RWPE1 (cell line): Measurements from ENCODE around the gene XRCC1.
A peak's percentile ranks its signal among the peaks of the same experiment; 100 is the strongest.
"Not testable (repeated sequence)": the region's sequence is repeated elsewhere in the genome, so short reads cannot be mapped to it uniquely, and the experiment has no call there.

Source experiments
- CTCF ChIA-PET: fragments of 350-600 bp; sonication (Branson Sonifier 250); formaldehyde crosslinking; extraction: SDS; loops from one replicate; lab custom pipeline; 2021; lab: Yijun Ruan, JAX
- POLR2A ChIA-PET: fragments of 400-600 bp; formaldehyde crosslinking; extraction: SDS; loops from one replicate; lab custom pipeline; 2020; ENCODE audit warnings: antibody characterized with exemption; ENCODE audit not compliant: low non-redundant PET; lab: Yijun Ruan, JAX
- DNase-seq: peaks from one replicate; pipeline ENCODE4 v3.0.0; 2012; ENCODE audit warnings: low spot score
- H3K27ac ChIP-seq: fragments of 450-650 bp; 2 replicates; pipeline ENCODE4 v1.5.1; 2017
- TF ChIP-seq, protein P1 (sequence below): fragments of 450-650 bp; conservative IDR thresholded peaks from 2 replicates; pipeline ENCODE4 v1.5.1; 2017; ENCODE audit warnings: low read depth, mild to moderate bottlenecking

The XRCC1 gene

DNA sequence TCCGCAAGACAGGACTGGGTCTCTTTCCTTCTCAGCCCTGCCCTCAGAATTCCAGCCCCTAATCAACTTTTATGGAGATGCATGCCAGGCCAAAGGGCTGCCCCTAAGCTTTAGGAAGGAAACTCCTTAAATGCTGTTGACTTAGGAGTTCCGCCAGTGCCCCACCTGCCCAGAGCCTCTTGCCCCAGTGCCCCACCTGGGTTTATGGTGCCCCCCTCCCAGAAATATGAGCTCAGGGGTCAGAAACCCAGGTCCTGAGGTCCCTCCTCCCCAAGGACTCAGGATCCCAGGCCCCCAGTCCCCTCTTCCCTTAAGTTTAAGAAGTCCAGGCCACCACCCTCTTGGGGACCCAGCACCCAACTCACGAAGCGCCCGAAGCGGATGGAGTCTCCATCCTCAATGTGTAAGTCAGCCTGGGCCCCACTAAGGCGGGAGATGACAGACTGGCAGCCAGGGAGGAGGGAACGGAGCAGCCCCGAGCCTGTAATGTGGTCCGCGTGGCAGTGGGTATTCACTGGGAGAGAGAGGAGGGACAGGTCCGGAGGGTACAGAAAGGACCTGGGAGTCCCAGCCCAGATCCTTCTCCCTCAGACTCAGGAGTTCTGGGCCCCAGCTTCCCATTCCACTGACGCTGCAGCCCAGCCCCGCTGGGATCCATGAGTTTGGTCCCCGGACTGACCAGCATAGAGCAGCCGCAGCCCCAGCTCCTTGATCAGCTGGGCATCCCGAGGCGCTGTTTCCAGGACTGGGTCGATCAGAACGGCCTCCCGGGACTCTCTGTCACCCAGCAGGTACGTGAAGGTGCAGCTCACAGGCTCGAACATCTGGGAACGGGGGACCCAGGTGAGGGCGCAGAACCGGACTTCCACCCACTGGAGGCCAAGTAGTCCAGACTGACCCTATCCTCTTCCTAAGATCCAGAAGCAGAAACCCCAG lies 49.2 kb downstream of the XRCC1 start:
- TF ChIP-seq, protein P1, sequence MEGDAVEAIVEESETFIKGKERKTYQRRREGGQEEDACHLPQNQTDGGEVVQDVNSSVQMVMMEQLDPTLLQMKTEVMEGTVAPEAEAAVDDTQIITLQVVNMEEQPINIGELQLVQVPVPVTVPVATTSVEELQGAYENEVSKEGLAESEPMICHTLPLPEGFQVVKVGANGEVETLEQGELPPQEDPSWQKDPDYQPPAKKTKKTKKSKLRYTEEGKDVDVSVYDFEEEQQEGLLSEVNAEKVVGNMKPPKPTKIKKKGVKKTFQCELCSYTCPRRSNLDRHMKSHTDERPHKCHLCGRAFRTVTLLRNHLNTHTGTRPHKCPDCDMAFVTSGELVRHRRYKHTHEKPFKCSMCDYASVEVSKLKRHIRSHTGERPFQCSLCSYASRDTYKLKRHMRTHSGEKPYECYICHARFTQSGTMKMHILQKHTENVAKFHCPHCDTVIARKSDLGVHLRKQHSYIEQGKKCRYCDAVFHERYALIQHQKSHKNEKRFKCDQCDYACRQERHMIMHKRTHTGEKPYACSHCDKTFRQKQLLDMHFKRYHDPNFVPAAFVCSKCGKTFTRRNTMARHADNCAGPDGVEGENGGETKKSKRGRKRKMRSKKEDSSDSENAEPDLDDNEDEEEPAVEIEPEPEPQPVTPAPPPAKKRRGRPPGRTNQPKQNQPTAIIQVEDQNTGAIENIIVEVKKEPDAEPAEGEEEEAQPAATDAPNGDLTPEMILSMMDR, result no peak
- peak overlapping the region; percentile 94 for H3K27ac ChIP-seq
- ChIA-PET POLR2A (interaction anchor here (0.5 to 0.6 kb wide), 2 partner anchors 81 to 1450 kb away, joined by 3 read pairs; partner anchors contain the start of gene ZNF574), CTCF (interaction anchor here (0.6 to 1.3 kb wide), 3 partner anchors 8 to 284 kb away, joined by 6 to 8 read pairs (median 6); no protein-coding TSS in a partner anchor)
- peak; percentile 25 for DNase-seq

DNA sequence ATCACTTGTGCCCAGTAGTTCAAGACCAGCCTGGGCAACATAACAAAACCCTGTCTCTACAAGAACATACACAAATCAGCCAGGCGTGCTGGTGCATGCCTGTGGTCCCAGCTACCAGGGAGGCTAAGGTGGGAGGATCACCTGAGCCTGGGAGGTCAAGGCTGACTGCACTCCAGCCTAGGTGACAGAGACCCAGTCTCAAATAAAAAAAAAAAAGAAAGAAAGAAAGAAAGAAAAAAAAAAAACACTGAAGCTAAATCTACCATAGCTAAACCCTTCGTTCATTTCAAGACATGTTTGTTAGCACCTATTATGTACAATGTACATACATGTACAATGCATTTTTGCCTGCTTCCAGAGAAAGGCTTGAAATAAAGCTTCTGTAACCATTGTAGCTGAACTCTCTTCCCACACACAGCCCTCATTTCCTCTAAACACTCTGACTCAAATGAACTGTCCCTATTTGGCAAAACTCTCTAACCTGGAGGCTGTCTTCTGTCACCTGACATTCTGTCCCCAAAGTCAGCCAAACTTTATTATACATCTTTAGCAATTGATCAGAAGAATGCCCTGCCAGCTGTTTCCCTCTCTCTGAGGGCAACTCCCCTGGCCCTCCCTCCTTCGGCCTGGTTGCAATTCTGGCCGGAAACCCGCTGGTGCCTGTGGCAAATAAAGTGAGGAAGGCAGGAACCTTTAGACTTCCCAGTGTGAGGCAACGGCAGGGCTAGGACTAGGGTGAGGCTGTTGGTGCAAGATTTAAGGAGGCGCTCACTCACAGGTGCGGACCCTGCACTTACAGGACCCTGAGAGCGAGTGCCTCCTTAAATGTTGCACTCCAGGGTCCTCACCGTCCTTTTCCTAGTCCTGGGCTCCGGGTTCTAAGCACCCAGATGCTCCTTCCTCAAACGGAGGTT lies 50.1 kb downstream of the XRCC1 start:
- DNase-seq, result peak; percentile 79
- POLR2A ChIA-PET, result interaction anchor here (0.6 to 0.7 kb wide), 4 partner anchors 21 to 1275 kb away, joined by 3 to 4 read pairs (median 3); no protein-coding TSS in a partner anchor
- peak overlapping the region; percentile 94 for H3K27ac ChIP-seq
- CTCF ChIA-PET, result interaction anchor here (0.6 to 1.3 kb wide), 3 partner anchors 21 to 285 kb away, joined by 3 to 6 read pairs (median 6); no protein-coding TSS in a partner anchor
- TF ChIP-seq, protein P1, result no peak

DNA sequence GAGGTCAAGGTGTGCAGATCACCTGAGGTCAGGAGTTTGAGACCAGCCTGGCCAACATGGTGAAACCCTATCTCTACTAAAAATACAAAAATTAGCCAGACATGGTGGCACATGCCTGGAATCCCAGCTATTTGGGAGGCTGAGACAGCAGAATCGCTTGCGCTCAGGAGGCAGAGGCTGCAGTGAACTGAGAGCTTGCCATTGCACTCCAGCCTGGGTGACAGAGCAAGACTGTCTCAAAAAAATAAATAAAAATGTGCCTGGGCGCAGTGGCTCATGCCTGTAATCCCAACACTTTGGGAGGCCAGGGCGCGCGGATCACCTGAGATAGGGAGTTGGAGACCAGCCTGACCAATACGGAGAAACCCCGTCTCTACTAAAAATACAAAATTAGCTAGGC lies 51.6 kb downstream of the XRCC1 start:
- POLR2A ChIA-PET, DNase-seq: not testable (repeated sequence)
- CTCF ChIA-PET, result interaction anchor here (1.4 kb wide), 1 partner anchor 77 kb away, joined by 4 read pairs; no protein-coding TSS in a partner anchor
- H3K27ac ChIP-seq, result peak overlapping the region; percentile 51

DNA sequence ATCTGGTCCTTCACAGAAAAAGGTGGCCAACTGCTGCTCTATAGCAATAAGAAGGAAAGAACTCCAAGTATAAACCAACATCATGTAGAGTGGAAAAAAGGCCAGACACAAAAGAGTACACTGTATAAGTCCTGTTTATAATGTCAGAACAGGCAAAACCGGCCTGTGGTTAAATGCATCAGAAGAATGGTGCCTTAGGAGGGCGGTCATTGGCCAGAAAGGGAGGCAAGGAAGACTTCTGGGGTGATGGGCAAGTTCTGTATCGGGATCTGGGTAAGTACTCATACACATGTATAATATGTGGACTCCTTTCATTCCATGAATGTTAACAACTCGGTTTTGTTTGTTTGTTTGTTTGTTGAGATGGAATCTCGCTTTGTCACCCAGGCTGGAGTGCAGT lies 52.4 kb downstream of the XRCC1 start:
- TF ChIP-seq, protein P1, result no peak
- no peak for DNase-seq
- ChIA-PET POLR2A (no interaction called here), CTCF (interaction anchor here (1.4 kb wide), 1 partner anchor 76 kb away, joined by 4 read pairs; no protein-coding TSS in a partner anchor)
- peak overlapping the region; percentile 51 for H3K27ac ChIP-seq

DNA sequence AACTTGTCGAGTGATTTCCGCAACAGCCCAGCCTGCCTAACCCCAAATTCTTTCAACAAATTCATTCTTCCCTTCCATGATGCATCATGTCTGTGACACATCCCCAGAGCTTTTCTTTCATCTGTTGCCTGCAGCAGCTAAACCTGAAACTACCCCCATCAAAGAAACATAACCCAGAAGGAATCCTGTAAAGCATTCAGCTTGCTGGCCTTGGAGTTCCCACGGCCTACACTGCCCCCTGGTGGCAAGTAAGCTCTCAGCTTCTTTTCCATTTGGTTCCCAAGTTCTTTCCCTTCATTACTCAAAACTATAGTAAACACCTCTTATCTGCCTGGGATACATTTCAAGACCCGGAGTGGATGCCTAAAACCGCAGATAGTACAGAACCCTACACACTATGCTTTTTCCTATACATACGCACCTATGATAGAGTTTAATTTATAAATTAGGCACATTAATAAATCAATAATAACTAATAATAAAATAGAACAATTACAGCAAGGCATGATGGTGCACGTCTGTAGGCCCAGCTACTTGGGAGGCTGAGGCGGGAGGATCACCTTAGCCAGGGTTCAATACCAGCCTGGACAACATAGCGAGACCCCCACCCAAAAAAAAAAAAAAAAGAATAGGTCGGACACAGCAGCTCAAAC lies 55.8 kb downstream of the XRCC1 start:
- TF ChIP-seq, protein P1, result peak; percentile 85
- ChIA-PET CTCF (interaction anchor here (0.6 to 2.2 kb wide), 15 partner anchors 9 to 137 kb away, joined by 3 to 63 read pairs (median 4); partner anchors contain the start of genes LYPD3, PHLDB3 and SRRM5), POLR2A (interaction anchor here (0.6 kb wide), 1 partner anchor 76 kb away, joined by 3 read pairs; no protein-coding TSS in a partner anchor)
- peak overlapping the region; percentile 35 for H3K27ac ChIP-seq
- DNase-seq, result peak; percentile 88

DNA sequence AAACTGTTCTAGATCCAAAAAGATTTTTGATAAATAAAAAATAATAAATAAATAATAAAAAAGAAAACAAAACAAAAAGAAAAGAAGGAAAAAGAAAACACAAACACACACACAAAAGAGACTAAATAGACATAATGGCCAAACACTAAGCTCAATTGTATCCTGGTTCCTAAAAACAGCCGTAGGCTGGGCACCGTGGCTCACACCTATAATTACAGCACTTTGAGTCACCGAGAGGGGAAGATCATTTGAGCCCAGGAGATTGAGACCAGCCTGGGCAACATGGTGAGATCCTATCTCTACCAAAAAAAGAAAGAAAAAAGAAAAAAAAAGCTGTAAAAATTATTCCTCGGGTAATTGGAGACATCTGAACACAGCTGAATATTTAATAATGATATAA lies 57.3 kb downstream of the XRCC1 start:
- H3K27ac ChIP-seq, result no peak overlapping the region
- CTCF ChIA-PET, result interaction anchor here (0.6 to 1.2 kb wide), 3 partner anchors 9 to 402 kb away, joined by 5 to 9 read pairs (median 8); partner anchors contain the start of gene ETHE1
- POLR2A ChIA-PET, result no interaction called here
- TF ChIP-seq, protein P1, result no peak
- DNase-seq, result no peak

DNA sequence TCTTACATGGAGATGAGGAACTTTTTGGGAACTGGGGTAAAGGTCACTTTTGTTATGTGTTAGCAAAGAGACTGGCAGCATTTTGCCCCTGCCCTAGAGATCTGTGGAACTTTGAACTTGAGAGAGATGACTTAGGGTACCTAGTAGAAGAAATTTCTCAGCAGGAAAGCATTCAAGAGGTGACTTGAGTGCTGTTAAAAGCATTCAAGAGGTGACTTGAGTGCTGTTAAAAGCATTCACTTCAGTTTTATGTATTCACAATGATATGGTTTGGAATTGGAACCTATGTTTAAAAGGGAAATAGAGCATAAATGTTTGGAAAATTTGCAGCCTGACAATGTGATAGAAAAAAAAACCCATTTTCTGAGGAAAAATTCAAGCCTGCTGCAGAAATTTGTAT lies 62.9 kb downstream of the XRCC1 start:
- DNase-seq, CTCF ChIA-PET, POLR2A ChIA-PET, H3K27ac ChIP-seq: not testable (repeated sequence)
